ENCODE measurements around the gene TBC1D20.

GRCh38 chr20:414161-414560 lies 48.2 kb downstream of the TBC1D20 start:
- TF ChIP-seq CTCF (IDR thresholded peaks at IDR 0.05; ENCODE audit: low read depth, low read length), result no peak
- no peak for TF ChIP-seq POLR2A (IDR thresholded peaks at IDR 0.05; ENCODE audit: extremely low read depth, insufficient read length)
- TF ChIP-seq MAX (IDR thresholded peaks at IDR 0.05; ENCODE audit: low read depth, low read length), result no peak
- no peak for TF ChIP-seq MYC (IDR thresholded peaks at IDR 0.05; ENCODE audit: low read depth, low read length)
